ENCODE measurements around the gene DCAF16. TPM values are rescaled to one million over a fixed set of nuclear protein-coding genes. Genes with fewer than 3 reads are reported as not detected.
A peak's percentile ranks its signal among the peaks of the same experiment; 100 is the strongest.
"Not testable (repeated sequence)": the region's sequence is repeated elsewhere in the genome, so short reads cannot be mapped to it uniquely, and the experiment has no call there.

The DCAF16 gene
- 14.2 TPM for polyA plus RNA-seq

DNA sequence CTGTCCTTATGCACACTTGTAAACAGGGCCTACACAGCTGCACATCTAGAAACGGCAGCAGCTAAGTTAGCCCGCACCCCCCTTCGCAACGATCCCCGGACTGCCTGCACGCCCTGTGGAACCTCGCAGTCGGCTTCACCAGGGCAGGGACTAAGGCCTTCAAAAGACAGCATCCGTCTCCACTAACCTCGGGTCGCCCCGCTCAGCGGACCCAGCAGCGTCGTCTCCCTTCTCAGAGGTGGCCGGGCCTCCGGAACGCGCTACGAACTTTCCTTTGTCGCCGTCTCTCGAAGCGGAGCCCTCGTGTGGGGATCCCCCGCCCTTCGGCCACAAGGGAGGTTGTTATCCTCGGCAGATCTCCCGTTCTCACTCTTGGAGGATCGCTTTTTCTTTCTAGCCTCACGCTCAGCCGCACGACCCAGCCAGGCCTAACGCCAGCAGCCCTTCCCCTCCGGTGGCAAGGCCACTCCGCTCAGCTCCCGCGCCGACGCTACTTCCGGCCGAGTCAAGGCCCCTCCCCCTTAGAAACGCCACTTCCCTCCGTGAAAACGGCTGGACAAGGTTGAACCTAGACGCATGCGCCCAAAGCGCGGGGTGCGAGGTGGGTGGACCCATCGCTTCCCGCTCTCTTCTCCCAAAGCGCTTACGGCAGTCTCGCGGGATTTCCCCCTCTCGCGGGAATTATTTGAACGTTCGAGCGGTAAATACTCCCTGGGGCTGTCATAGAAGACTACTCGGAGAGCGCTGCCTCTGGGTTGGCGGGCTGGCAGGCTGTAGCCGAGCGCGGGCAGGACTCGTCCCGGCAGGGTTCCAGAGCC, at the start of gene DCAF16, which contains the start of gene NCAPG:
DCAF16 (minus strand) TSS at position 498 of the 818 bp plus-strand sequence. CDS start 6,616 bp downstream, outside the sequence.
NCAPG (plus strand) TSS at position 720 of the 818 bp plus-strand sequence. CDS start 99 bp downstream, outside the sequence.
- Mint-ChIP-seq H3K27ac (peak within 1 kb of the TSS; percentile 85 to 100 (median 99)), H3K36me3 (peaks cover 1% of the 10 kb centered on the region), H3K4me1 (peaks cover 39 to 48% (median 46%) of the 10 kb centered on the region in 3 donors), H3K27me3 (no peaks in the 10 kb centered on the region), H3K4me3 (peak within 1 kb of the TSS; percentile 94 to 99 (median 98)), H3K9me3 (no peaks in the 10 kb centered on the region)

DNA sequence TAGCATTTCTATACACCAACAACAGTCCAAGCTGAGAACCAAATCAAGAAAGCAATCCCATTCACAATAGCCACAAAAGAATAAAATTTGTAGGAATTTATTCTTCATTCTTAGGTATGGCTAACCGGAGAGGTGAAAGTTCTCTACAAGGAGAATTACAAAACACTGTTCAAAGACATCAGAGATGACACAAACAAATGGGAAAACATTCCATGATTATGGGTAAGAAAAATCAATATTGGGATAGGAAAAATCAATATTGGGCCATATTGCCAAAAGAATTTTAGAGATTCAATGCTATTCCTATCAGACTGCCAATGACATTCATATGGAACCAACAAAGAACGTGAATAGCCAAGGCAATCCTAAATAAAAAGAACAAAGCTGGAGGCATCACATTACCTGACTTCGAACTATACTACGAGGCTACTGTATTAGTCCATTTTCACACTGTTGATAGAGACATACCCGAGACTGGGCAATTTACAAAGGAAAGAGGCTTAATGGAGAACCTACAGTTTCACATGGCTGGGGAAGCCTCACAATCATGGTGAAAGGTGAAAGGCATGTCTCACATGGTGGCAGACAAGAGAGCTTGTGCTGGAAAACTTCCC, 49.3 kb upstream of the DCAF16 start:
- peaks cover 15% of the 10 kb centered on the region for H3K36me3 Mint-ChIP-seq
- H3K27ac Mint-ChIP-seq: no peak overlapping the region
- no peaks in the 10 kb centered on the region for H3K27me3 Mint-ChIP-seq
- peaks cover 8 to 17% (median 9%) of the 10 kb centered on the region in 3 donors for H3K9me3 Mint-ChIP-seq
- H3K4me1 Mint-ChIP-seq: no peaks in the 10 kb centered on the region
- H3K4me3 Mint-ChIP-seq: no peak overlapping the region

DNA sequence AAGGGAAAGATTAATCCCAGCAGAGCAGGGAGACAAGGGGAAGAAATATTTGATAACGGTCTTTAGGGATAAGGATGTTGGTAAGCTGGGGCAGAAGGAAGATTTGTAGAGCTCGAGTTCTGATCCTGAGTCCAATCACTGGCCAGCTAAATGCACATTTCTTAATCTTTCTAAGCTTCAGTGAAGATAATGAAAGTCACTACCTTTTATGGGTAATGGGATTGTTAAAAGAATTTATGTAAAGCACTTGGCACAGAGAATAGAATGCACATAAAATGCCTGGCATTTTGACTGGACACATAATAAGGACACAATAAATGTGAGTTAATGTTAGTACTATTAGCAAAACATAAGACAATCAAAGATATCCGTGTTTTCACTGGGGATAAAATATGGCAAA, 43.5 kb upstream of the DCAF16 start:
- H3K4me1 Mint-ChIP-seq: no peaks in the 10 kb centered on the region
- peaks cover 0 to 2% (median 0%) of the 10 kb centered on the region in 3 donors for H3K9me3 Mint-ChIP-seq
- no peak overlapping the region for H3K27ac Mint-ChIP-seq
- peaks cover 5% of the 10 kb centered on the region for H3K36me3 Mint-ChIP-seq
- H3K4me3 Mint-ChIP-seq: no peak overlapping the region
- H3K27me3 Mint-ChIP-seq: no peaks in the 10 kb centered on the region

DNA sequence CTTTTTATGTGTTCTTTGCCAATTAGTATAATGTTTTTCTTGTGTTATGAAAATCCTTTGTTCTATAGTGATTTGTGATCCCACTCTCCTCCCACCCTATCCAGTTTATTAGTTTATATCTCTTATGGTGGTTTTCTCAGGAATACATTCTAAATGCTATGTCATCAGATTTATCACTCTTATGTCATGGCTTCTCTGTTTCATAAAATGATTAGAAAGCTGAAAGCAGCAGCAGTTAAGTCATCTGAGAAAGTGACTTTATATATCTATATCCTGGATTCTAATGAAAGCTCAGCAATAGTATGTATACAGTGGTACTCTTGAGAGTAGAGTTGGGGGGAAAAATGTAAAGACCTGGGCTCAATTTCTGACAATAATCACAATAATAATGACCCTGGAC, 41.4 kb upstream of the DCAF16 start:
- peaks cover 2% of the 10 kb centered on the region for H3K36me3 Mint-ChIP-seq
- H3K4me3 Mint-ChIP-seq: no peak overlapping the region
- no peak overlapping the region for H3K27ac Mint-ChIP-seq
- H3K27me3 Mint-ChIP-seq: no peaks in the 10 kb centered on the region
- H3K9me3 Mint-ChIP-seq: no peaks in the 10 kb centered on the region
- H3K4me1 Mint-ChIP-seq: no peaks in the 10 kb centered on the region

DNA sequence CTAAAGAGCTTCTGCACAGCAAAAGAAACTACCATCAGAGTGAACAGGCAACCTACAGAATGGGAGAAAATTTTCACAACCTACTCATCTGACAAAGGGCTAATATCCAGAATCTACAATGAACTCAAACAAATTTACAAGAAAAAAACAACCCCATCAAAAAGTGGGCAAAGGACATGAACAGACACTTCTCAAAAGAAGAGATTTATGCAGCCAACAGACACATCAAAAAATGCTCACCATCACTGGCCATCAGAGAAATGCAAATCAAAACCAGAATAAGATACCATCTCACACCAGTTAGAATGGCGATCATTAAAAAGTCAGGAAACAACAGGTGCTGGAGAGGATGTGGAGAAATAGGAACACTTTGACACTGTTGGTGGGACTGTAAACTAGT, 39.7 kb upstream of the DCAF16 start:
- not testable (repeated sequence) for H3K4me3 Mint-ChIP-seq, H3K36me3 Mint-ChIP-seq, H3K4me1 Mint-ChIP-seq, H3K27ac Mint-ChIP-seq, H3K27me3 Mint-ChIP-seq, H3K9me3 Mint-ChIP-seq

DNA sequence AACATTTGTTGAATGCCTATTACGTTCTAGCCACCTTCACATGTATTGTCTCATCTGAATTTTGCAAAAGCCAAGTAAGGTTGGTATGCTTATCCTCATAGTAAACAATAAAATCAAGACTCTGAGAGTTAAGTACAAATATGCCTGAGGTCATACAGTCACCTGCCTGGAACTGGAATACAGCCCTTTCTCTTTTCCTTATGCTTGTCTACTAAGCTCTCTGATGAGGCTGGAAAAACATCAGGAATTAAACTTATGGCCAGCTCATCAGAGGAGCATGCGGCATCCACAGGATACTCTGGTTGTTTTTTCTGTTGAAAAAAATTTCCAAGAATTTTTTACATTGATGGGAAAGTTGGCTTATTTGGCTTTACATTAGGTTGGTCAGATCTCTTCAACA, 35.7 kb upstream of the DCAF16 start:
- no peaks in the 10 kb centered on the region for H3K4me1 Mint-ChIP-seq
- no peaks in the 10 kb centered on the region for H3K27me3 Mint-ChIP-seq
- H3K27ac Mint-ChIP-seq: no peak overlapping the region
- H3K9me3 Mint-ChIP-seq: no peaks in the 10 kb centered on the region
- peaks cover 2% of the 10 kb centered on the region for H3K36me3 Mint-ChIP-seq
- no peak overlapping the region for H3K4me3 Mint-ChIP-seq

DNA sequence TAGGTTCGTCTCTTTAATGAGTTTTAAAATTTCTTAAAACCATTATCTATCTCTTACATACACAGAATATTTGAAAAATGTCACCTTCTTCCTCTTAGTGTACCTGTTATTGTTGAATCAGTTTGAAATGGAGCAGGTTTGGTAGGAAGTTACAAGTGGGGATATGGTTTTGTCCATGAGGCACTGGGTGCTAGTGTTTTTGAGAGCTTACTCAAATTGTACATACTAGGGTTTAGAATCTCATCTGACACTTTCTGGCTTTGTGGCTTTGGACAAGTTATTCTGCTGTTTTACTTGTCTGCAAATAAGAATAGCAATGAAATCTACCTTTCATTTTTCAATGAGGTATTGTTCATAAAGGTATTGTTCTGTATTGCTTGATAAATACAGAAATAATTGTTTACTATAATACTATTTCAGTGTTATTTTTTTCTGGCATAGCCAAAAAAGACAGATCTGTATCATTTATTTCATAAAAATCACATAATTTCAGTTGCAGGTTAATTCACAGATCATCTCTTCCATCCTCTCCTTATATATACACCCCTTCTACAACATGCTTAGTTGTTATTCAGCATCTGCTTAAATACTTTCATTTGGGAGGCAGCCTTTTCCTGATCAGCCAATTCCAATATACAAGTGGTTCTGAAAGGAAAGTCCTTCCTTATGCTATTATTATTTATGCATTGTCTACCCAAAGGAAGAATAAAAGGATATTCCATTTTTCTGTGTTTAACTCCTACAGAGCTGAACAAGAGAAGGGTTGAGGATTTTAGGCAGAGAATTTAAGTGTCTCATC, 13.5 kb upstream of the DCAF16 start:
- Mint-ChIP-seq H3K4me1 (peaks cover 0 to 5% (median 2%) of the 10 kb centered on the region in 3 donors), H3K27me3 (no peaks in the 10 kb centered on the region), H3K27ac (peak overlapping the region in 1 of 3 donors; percentile 59), H3K9me3 (no peaks in the 10 kb centered on the region), H3K36me3 (peaks cover 4% of the 10 kb centered on the region), H3K4me3 (no peak overlapping the region)

DNA sequence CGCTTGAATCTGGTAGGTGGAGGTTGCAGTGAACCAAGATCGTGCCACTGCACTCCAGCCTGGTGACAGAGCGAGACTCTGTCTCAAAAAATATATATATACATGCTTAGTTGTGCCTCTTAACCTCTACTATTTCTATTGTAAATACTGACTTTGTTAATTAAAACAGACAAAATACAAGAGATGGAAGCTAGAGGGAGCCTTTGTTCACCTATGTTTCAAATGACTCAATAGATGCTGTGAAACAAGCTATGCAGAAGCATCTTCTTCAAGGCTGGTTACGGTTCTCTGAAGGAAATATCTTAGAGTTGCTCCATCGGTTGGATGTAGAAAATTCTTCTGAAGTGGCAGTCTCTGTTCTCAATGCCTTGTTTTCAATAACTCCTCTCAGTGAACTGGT, 6.5 kb upstream of the DCAF16 start:
- no peak overlapping the region for H3K27ac Mint-ChIP-seq
- H3K9me3 Mint-ChIP-seq: no peaks in the 10 kb centered on the region
- no peaks in the 10 kb centered on the region for H3K36me3 Mint-ChIP-seq
- peak overlapping the region in 1 of 4 donors; percentile 66 for H3K4me3 Mint-ChIP-seq
- H3K4me1 Mint-ChIP-seq: peaks cover 6 to 15% (median 10%) of the 10 kb centered on the region in 3 donors
- no peaks in the 10 kb centered on the region for H3K27me3 Mint-ChIP-seq

DNA sequence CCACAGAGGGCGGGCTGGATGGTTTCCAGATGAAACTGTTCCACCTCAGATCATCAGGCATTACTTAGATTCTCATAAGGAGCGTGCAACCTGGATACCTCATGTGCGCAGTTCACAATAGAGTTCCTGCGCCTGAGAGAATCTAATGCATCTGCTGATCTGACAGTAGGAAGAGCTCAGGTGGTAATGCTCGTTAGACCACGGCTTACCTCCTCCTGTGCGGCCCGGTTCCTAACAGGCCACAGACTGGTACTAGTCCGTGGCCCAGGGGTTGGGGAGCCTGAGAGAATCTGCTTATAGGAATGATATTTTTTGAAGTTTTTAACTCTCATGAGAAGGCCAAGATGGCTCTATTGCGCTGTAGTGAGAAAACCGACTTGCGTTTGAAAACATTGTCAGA, 5.6 kb upstream of the DCAF16 start:
- Mint-ChIP-seq H3K4me3 (no peak overlapping the region), H3K27ac (peak overlapping the region in 1 of 3 donors; percentile 27), H3K27me3 (no peaks in the 10 kb centered on the region), H3K36me3 (no peaks in the 10 kb centered on the region), H3K9me3 (no peaks in the 10 kb centered on the region), H3K4me1 (peaks cover 10 to 20% (median 15%) of the 10 kb centered on the region in 3 donors)

DNA sequence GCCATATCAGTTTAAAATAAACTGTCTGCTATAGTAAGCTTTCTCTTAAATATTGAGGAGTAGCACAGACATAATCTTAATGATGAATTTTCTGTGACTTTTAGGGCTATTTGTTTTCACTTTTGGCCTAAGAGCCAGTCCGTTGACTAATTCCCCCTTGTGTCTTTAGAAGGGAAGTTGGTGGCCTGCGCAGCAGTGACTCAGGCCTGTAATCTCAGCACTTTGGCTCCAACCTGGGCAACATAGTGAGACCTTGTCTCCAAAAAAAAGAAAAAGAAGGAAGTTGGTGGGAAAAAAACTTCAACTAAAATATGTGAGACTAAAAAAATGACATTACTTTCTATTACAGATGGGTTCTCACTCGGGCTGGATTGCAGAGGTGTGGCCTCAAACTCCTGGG, 3.6 kb upstream of the DCAF16 start:
- peaks cover 18 to 34% (median 25%) of the 10 kb centered on the region in 3 donors for H3K4me1 Mint-ChIP-seq
- H3K4me3 Mint-ChIP-seq: no peak overlapping the region
- H3K27ac Mint-ChIP-seq: peak overlapping the region in 2 of 3 donors; percentile 17

DNA sequence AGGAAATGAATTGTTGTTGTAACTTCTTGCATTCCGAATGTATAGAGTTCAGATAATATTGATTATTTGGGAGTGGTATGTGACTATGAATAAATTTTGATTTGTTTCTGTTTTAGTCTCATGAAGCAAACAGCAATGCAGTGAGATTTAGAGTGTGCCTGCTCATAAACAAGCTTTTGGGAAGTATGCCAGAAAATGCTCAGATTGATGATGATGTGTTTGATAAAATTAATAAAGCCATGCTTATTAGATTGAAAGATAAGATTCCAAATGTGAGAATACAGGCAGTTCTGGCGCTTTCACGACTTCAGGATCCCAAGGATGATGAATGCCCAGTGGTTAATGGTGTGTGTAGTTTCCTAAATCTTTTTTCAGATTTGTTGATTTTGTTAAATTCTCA, 2.2 kb upstream of the DCAF16 start:
- H3K36me3 Mint-ChIP-seq: peaks cover 1% of the 10 kb centered on the region
- no peaks in the 10 kb centered on the region for H3K27me3 Mint-ChIP-seq
- H3K9me3 Mint-ChIP-seq: no peaks in the 10 kb centered on the region
- peaks cover 25 to 40% (median 32%) of the 10 kb centered on the region in 3 donors for H3K4me1 Mint-ChIP-seq
- H3K27ac Mint-ChIP-seq: no peak overlapping the region
- peak overlapping the region in 1 of 4 donors; percentile 23 for H3K4me3 Mint-ChIP-seq

More for the DNA sequence above, 3.6 kb upstream of the DCAF16 start:
- Mint-ChIP-seq H3K27me3 (no peaks in the 10 kb centered on the region), H3K36me3 (no peaks in the 10 kb centered on the region), H3K9me3 (no peaks in the 10 kb centered on the region)

DNA sequence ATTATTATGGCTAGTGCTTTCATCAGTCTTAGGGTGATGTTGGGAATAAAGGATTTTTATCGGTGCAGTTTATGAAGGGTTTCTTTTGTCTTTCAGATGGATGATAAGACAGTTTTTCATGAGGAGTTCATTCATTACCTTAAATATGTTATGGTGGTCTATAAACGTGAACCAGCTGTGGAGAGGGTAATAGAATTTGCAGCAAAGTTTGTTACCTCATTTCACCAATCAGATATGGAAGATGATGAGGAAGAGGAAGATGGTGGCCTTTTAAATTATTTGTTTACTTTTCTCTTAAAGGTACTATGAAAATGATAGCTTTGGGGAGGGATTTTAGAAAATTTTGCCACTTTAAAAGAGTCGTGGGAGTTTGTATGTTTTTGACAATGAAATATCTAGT, 1.6 kb upstream of the DCAF16 start:
- H3K27ac Mint-ChIP-seq: peak overlapping the region in 1 of 3 donors; percentile 49
- H3K27me3 Mint-ChIP-seq: no peaks in the 10 kb centered on the region
- peaks cover 31 to 40% (median 36%) of the 10 kb centered on the region in 3 donors for H3K4me1 Mint-ChIP-seq
- H3K4me3 Mint-ChIP-seq: peak overlapping the region; percentile 5 to 94 (median 91)
- peaks cover 1% of the 10 kb centered on the region for H3K36me3 Mint-ChIP-seq
- no peaks in the 10 kb centered on the region for H3K9me3 Mint-ChIP-seq

DNA sequence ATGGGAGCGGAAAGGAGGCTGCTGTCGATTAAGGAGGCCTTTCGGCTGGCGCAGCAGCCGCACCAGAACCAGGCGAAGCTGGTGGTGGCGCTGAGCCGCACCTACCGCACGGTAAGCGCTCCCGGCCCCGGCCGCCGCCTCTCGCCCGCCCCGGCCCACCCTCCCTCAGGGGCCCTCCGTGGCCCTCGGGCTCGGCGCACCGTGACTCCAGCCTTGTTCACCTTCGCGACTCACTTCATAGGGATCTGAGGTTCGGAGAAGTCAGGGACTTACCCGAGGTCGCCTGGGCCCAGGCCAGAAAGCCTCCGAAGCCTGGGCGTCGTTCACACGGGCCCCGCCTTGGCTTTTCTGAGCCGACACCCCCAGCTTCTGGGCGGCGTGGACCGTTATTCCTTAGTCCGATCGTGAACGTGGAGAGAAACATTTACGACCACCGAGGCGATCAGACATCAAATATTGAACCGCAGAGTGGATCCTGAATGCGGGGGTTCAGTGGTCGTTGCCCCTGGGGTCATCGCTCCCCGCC, 584 bp upstream of the DCAF16 start:
- H3K9me3 Mint-ChIP-seq: no peaks in the 10 kb centered on the region
- peak overlapping the region; percentile 85 to 100 (median 99) for H3K27ac Mint-ChIP-seq
- H3K27me3 Mint-ChIP-seq: no peaks in the 10 kb centered on the region
- peak overlapping the region; percentile 94 to 99 (median 98) for H3K4me3 Mint-ChIP-seq
- H3K36me3 Mint-ChIP-seq: peaks cover 1% of the 10 kb centered on the region
- H3K4me1 Mint-ChIP-seq: peaks cover 36 to 48% (median 42%) of the 10 kb centered on the region in 3 donors

DNA sequence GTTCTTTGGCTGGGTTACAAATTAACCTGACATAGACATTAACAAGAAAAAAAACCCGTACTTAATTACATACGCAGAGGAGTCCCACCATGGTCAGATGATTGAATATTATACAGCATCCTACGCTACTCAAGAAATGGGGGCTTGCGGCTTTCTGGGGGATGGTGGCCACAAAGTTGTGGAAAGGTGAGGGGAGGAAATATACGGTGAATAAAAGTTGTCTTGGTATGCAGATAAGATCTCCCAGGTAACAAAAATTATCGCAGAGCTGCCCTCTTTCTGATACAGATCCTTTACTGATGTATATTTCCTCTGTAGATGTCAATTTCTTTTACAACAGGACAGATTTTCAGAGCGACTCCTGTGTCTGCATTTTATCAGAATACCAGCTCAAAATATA, 890 bp downstream of the DCAF16 start:
- peaks cover 40 to 48% (median 46%) of the 10 kb centered on the region in 3 donors for H3K4me1 Mint-ChIP-seq
- H3K9me3 Mint-ChIP-seq: no peaks in the 10 kb centered on the region
- H3K4me3 Mint-ChIP-seq: peak overlapping the region; percentile 94 to 99 (median 98)
- peaks cover 1% of the 10 kb centered on the region for H3K36me3 Mint-ChIP-seq
- H3K27me3 Mint-ChIP-seq: no peaks in the 10 kb centered on the region
- H3K27ac Mint-ChIP-seq: peak overlapping the region; percentile 85 to 100 (median 99)
